Omental fat pad (tissue), 4 donors: Measurements from ENCODE around the gene MTURN. TPM values are rescaled to one million over a fixed set of nuclear protein-coding genes. Genes with fewer than 3 reads are reported as not detected.

Source experiments
- ATAC-seq: fragments of 150-250 bp; one replicate; pipeline ENCODE4 v1.9.1; 2016; ENCODE audit warnings: mild to moderate bottlenecking, moderate library complexity; ENCODE audit not compliant: low FRiP score
- DNase-seq: peaks from one replicate; pipeline ENCODE4 v3.0.0-alpha.2; 2019; ENCODE audit warnings: low spot score
- total RNA-seq, 4 donors: library from RNA; depleted of rRNA; stranded (reverse); fragments of >200 nt; gene quantifications; one replicate each; pipeline ENCODE4 v1.1.0, GENCODE V29; 2016
- TF ChIP-seq, protein P1 (sequence below), 3 donors: fragments of 450-650 bp; IDR thresholded peaks; one replicate each; pipeline ENCODE4 v1.5.1; 2016 to 2017; ENCODE audit warnings: antibody characterized with exemption in 3 of 3, mild to moderate bottlenecking in 3 of 3, moderate library complexity in 2 of 3

The MTURN gene
- total RNA-seq, 4 donors from 2014 or later: 94.7 to 179 (median 122) TPM

DNA sequence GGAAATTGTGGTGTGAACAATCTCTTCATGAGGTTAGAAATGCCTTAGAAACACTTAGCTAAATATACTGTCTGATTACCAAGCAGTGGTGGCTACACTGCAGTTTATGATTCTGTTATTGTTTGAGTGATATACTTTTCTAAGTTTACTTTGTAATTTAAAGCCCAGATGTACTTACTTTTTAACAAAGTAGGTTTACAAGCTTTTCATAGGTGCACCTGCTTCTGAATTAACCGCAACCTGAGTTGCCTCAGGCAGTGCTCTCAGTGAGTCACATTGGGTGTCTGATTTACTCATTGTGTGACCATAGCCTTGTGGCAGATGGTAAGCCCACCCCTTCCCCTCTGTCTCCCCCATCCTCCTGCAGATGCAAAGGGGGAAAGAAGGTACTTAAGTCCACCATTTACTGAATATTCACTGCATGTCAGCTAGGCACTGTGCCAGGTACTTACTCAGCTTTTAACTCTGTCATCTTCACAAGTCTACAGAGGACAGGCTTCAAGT lies 9.0 kb downstream of the MTURN start:
- TF ChIP-seq, protein P1, sequence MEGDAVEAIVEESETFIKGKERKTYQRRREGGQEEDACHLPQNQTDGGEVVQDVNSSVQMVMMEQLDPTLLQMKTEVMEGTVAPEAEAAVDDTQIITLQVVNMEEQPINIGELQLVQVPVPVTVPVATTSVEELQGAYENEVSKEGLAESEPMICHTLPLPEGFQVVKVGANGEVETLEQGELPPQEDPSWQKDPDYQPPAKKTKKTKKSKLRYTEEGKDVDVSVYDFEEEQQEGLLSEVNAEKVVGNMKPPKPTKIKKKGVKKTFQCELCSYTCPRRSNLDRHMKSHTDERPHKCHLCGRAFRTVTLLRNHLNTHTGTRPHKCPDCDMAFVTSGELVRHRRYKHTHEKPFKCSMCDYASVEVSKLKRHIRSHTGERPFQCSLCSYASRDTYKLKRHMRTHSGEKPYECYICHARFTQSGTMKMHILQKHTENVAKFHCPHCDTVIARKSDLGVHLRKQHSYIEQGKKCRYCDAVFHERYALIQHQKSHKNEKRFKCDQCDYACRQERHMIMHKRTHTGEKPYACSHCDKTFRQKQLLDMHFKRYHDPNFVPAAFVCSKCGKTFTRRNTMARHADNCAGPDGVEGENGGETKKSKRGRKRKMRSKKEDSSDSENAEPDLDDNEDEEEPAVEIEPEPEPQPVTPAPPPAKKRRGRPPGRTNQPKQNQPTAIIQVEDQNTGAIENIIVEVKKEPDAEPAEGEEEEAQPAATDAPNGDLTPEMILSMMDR (IDR thresholded peaks at IDR 0.05): no peak
- no peak for ATAC-seq
- DNase-seq: no peak

DNA sequence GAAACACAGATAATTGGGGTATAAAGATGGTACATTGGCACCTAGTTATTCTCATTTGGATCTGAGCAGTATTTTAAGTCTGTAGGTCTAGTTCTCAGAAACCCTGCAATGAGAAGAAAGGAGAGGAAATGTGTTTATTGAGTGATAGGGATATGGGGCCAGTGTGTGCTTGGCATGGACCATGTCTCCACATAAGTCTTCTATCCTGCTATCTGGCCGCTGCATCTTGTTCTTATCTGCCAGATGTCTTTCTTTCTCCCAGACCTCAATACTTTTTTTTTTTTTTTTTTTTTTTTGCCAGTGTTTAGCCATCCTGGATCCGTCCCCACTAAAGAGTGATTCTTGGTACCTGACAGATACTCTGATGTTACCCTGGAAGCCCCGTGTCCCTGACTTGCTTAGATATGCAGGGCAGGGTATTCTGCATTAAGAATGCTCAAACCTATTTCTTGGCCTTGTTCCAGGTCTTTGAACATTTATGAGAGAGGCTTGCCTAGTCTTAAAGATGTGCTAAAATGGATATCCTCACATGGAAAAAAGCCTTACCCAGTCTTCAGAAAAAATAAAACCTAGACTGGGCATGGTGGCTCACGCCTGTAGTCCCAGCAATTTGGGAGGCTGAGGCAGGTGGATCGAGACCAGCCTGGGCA lies 10.0 kb downstream of the MTURN start:
- TF ChIP-seq, protein P1 (IDR thresholded peaks at IDR 0.05): no peak
- no peak for DNase-seq
- no peak for ATAC-seq

GRCh38 chr7:30145426-30145970 lies 10.7 kb downstream of the MTURN start:
- TF ChIP-seq, protein P1 (IDR thresholded peaks at IDR 0.05): no peak
- DNase-seq (no peak), ATAC-seq (no peak)

- TF ChIP-seq, protein P1 (IDR thresholded peaks at IDR 0.05): no peak
- DNase-seq (no peak), ATAC-seq (no peak)
Measured at GRCh38 chr7:30146127-30146612, 11.4 kb downstream of the MTURN start.

DNA sequence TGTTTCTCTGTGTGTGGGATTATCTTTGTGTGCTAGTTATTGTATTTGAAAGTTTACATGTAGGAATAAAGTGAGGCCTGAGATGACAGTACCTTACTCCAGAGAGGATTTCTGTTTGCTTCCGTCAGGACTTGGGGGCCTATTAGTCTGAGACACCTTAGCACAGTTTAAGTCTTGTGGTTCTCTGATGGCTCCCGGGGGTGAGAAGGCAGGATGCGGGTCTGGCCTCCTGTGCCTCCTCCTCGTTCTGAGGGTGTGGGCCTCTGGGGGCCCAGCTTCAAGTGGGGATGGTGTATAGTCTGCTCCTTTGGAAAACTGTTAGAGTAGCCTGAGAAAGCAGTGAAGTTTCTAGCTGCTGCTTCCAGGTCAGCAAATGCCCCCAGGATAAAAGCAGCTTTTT lies 12.4 kb downstream of the MTURN start:
- ATAC-seq (no peak), DNase-seq (no peak)
- TF ChIP-seq, protein P1 (IDR thresholded peaks at IDR 0.05): no peak

- no peak for ATAC-seq
- TF ChIP-seq, protein P1 (IDR thresholded peaks at IDR 0.05): no peak
Measured at GRCh38 chr7:30147785-30148184, 13.0 kb downstream of the MTURN start.

DNA sequence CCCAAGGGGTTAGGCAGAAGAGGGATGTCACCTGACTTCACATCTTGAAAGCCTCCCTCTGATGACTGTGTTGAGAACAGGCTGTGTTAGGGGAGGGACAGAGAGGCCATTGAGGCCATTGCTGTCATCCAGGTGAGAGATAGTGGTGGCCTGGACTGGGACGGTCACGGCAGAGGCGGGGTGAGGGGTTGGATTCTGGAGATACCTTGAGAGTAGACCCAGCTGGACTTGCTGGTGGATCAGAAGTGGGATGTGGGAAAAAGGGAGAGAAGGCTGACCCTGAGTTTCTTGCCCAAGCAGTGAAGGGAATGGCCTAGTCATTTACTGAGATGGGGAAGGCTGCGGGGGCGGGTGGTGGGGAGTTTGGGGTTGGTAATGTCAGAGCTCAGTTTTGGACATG lies 13.6 kb downstream of the MTURN start:
- DNase-seq: no peak
- TF ChIP-seq, protein P1 (IDR thresholded peaks at IDR 0.05): no peak
- ATAC-seq: no peak

More at GRCh38 chr7:30147785-30148184, 13.0 kb downstream of the MTURN start:
- no peak for DNase-seq
